Mucosa of descending colon (tissue), 3 donors: ENCODE results near the gene PTRH2. TPM values are rescaled to one million over a fixed set of nuclear protein-coding genes. Genes with fewer than 3 reads are reported as not detected.
"Not testable (repeated sequence)": the region's sequence is repeated elsewhere in the genome, so short reads cannot be mapped to it uniquely, and the experiment has no call there.

Source experiments
- ATAC-seq: fragments of 200-7000 bp; cut with Tn5 transposase; one replicate; pipeline ENCODE4 v1.9.1; 2020; ENCODE audit warnings: mild to moderate bottlenecking, moderate library complexity
- DNase-seq, 3 donors: peaks; one replicate each; pipeline ENCODE4 v3.0.0-alpha.2; 2020
- H3K36me3 ChIP-seq: fragments of 200-600 bp; one replicate; pipeline ENCODE4 v1.8.0; 2021; ENCODE audit warnings: low read depth, mild to moderate bottlenecking
- H3K4me1 ChIP-seq: fragments of 200-600 bp; one replicate; pipeline ENCODE4 v1.8.0; 2021; ENCODE audit warnings: low read depth, mild to moderate bottlenecking
- H3K4me3 ChIP-seq: fragments of 200-600 bp; one replicate; pipeline ENCODE4 v1.8.0; 2021; ENCODE audit warnings: mild to moderate bottlenecking
- H3K9me3 ChIP-seq: fragments of 200-600 bp; one replicate; pipeline ENCODE4 v1.8.0; 2021; ENCODE audit warnings: mild to moderate bottlenecking
- intact Hi-C, 2 donors: fragments of 100-400 bp; cut with DNase I in 1 of 2; cut with micrococcal nuclease in 1 of 2; formaldehyde crosslinking; loops; one replicate each; pipeline versions ENCODE4 v1.11.0 to v1.11.1; 2022; cut with DNase I, micrococcal nuclease
- long read RNA-seq, 2 donors: library from polyadenylated mRNA; unstranded; transcript quantifications; one replicate each; pipeline ENCODE4 v2.0.0, GENCODE V29; 2019 to 2021
- total RNA-seq, 3 donors: library from RNA; stranded (reverse); fragmentation: NEBNext Ultra II Directional in 2 of 3; extraction: Animal tissue kit (Norgen Biotek cat#: 25700) in 2 of 3; gene quantifications; one replicate each; pipeline versions ENCODE4 v1.2.1 to v1.2.4, GENCODE V29; 2021 to 2023
- TF ChIP-seq, protein P1 (sequence below): fragments of 200-600 bp; IDR thresholded peaks from one replicate; pipeline ENCODE4 v1.8.0; 2022; ENCODE audit warnings: antibody characterized with exemption, mild to moderate bottlenecking
- donor health status: DM: no; HTN: no; CAD: no; lungs with moderate emphysema.
- donor health status: DM: no; HTN: no; CAD: no.
- donor health status: DM: no; HTN: yes; CAD: no.

Gene PTRH2
- 10 to 100 TPM; 17.0 to 20.4 (median 20.2) TPM for total RNA-seq
- long read RNA-seq, donor 1, transcript PTRH2-201 (2 exons, 901 nt), result major isoform, 11 of 14 reads
- long read RNA-seq, donor 1, partial matches to known transcripts, result 0 of 14 reads
- long read RNA-seq, donor 1, other reads (novel, unspliced or antisense), result 2 of 14 reads
- long read RNA-seq, donor 2, full-length matches to known transcripts, result 20 of 21 reads
- long read RNA-seq, donor 2, partial matches to known transcripts, result 0 of 21 reads
- long read RNA-seq, donor 2, other reads (novel, unspliced or antisense), result 1 of 21 reads

DNA sequence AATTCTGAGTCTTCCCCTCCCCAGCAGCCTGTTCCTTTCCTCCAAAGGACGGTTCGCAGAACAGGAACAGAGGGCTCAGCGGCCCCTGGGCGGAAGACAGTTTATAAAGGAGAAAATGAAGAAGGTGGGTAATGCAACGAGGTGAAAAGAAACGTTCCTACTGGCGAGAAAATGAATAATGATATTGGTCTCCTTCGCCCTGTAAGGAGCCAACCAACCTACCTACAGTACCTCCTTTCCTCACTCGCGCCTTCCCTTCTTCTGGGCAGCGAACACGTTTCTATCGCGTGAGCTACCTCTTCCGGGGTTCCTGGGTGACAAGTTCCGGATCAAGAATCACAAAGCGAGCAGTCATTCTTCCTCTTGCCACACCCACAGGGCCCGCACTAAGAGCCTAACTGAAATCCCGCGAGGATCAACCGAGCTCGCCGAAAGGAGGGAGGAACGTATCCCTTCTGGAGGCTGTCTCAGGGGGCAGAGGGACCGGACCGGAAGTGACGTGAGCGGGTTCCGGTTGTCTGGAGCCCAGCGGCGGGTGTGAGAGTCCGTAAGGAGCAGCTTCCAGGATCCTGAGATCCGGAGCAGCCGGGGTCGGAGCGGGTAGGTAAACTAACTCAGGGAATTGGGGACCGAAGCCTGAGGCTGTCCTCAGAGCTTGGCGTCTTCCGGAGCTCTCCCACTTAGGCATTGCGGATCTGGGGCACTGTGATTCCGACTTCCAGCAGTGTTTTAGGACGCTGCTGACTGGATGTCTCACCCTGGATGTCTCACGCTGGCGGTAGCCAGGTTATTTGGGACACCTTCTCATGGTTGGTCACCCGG is at the start of gene PTRH2, which contains the start of gene VMP1:
PTRH2 (minus strand) TSS at position 282 of the 822 bp plus-strand sequence. CDS start 9,452 bp downstream, outside the sequence.
VMP1 (plus strand) TSS at position 506 of the 822 bp plus-strand sequence. CDS start 23,793 bp downstream, outside the sequence.
- H3K36me3 ChIP-seq, result no peaks in the 10 kb centered on the region
- peak; percentile 96 to 98 (median 98) for DNase-seq
- ATAC-seq, result peak; percentile 99
- intact Hi-C loops, result no loop called here
- TF ChIP-seq, protein P1, sequence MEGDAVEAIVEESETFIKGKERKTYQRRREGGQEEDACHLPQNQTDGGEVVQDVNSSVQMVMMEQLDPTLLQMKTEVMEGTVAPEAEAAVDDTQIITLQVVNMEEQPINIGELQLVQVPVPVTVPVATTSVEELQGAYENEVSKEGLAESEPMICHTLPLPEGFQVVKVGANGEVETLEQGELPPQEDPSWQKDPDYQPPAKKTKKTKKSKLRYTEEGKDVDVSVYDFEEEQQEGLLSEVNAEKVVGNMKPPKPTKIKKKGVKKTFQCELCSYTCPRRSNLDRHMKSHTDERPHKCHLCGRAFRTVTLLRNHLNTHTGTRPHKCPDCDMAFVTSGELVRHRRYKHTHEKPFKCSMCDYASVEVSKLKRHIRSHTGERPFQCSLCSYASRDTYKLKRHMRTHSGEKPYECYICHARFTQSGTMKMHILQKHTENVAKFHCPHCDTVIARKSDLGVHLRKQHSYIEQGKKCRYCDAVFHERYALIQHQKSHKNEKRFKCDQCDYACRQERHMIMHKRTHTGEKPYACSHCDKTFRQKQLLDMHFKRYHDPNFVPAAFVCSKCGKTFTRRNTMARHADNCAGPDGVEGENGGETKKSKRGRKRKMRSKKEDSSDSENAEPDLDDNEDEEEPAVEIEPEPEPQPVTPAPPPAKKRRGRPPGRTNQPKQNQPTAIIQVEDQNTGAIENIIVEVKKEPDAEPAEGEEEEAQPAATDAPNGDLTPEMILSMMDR, result no peak
- H3K9me3 ChIP-seq, result no peaks in the 10 kb centered on the region
- H3K4me1 ChIP-seq, result peaks cover 23% of the 10 kb centered on the region
- H3K4me3 ChIP-seq, result peak within 1 kb of the TSS; percentile 41

DNA sequence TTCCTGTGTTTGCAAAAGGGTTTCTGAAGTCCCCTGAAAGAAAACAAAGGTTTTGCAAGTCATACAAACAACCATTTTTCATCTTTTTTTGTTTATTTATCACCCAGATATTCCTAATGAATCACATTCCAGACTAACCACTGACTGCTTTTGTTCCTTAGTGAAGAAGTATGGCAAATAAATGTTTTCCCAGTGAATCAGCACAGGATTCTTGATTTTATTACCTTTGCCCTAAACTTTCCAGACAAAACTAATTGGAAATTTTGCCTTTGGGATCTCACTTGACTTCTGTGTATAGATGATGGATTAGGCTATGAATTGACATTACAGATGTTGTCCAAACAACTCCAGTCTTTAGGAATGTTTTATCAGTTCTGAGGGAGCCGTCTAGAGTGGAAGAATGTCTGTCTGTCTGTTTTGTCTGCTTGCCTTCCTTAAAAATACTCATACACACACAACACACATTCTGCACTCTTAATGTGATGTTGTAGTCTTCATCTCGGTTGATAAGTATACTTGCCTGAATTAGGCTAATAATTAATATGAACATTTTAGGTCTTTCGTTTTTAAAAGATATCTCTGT is 49.1 kb upstream of the PTRH2 start:
- ATAC-seq, result no peak
- Histone ChIP-seq H3K36me3 (no peaks in the 10 kb centered on the region), H3K4me1 (peaks cover 11% of the 10 kb centered on the region), H3K4me3 (no peak overlapping the region), H3K9me3 (peaks cover 4% of the 10 kb centered on the region)
- DNase-seq, result no peak
- intact Hi-C loops, result no loop called here
- TF ChIP-seq, protein P1, result no peak

DNA sequence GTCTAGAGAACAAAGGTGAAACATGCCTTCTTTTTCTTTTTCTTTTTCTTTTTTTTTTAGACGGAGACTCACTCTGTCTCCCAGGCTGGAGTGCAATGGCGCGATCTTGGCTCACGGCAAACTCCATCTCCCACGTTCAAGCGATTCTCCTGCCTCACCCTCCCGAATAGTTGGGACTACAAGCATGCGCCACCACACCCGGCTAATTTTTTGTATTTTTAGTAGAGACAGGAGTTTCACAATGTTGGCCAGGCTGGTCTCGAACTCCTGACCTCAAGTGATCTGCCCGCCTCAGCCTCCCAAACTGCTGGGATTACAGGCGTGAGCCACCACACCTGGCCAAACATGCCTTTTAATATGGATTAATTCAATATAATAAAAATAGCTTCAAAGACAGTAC is 47.8 kb upstream of the PTRH2 start:
- H3K4me3 ChIP-seq, intact Hi-C loops, H3K9me3 ChIP-seq, H3K36me3 ChIP-seq, DNase-seq, ATAC-seq: not testable (repeated sequence)
- H3K4me1 ChIP-seq, result peaks cover 11% of the 10 kb centered on the region

DNA sequence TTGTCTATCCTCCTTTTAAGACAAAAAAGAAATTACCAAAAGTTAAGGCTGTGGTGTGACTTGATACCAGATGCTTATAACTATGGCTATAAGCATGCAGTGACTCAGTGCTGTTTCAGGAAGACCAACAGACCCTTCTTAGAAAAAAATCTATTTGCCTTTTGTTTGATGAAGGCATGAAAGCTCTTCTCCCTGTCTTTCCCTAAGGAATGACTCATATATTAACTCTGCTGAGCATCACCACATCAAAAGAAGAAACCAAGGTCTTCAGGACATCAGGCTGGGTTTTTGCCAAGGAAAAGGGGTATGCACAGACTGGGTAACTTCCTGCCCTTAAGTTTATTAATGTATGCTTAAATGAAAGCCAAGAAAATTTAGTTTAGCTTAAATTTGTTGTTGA is 47.3 kb upstream of the PTRH2 start:
- H3K36me3 ChIP-seq, result no peaks in the 10 kb centered on the region
- H3K4me3 ChIP-seq, result no peak overlapping the region
- TF ChIP-seq, protein P1, result no peak
- peaks cover 4% of the 10 kb centered on the region for H3K9me3 ChIP-seq
- DNase-seq, result no peak
- H3K4me1 ChIP-seq, result peaks cover 11% of the 10 kb centered on the region
- peak; percentile 64 for ATAC-seq
- intact Hi-C loops, result no loop called here

DNA sequence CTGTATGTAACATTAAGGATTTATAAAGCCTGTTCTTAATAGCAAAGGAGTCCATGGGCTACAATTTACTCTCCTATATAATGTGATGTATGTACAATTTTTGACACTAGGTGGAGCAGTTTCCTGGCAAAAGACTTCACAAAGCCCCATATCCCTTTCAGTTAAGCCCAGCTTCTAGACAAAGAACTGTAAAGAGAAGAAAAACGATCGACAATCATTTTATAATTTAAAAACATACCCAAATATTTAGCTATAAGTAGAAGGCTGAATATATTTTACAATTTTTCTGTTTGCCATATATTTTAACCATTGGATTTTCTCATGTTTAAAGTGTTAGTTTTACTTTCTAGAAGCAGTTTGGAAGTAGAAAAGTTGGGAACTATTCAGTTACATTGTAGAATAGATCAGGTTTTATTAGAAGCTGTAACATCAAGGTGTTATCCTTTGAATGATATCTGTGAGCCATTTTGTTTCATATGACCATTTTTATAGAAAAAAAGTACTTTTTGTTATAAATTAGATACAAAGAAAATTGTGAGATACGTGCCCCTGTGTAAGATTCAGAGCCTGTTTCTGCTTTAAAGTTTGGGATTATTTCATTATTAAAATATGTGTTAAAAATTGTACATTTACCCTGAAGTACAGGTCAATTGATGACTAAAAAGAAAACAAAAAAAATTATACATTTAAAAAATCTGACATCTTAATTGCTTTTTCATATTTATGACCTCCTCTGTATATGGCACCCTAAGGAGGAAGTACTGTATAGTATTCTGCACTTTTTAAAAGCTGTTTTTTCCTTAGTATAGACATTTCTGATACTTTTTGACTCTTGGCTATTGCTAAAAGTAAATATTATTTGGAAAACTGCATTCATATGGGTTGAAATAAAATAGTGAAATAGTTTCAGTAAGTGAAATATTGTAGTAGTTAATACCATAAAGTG is 46.6 kb upstream of the PTRH2 start:
- TF ChIP-seq, protein P1, result peak; percentile 44
- DNase-seq (peak in 1 of 3 donors; percentile 69), ATAC-seq (peak; percentile 92)
- Histone ChIP-seq H3K4me1 (peaks cover 11% of the 10 kb centered on the region), H3K4me3 (no peak overlapping the region), H3K36me3 (no peaks in the 10 kb centered on the region), H3K9me3 (no peaks in the 10 kb centered on the region)
- intact Hi-C loops, result loop anchor here in 1 of 2 donors (2.0 kb wide), 1 partner anchor 105 kb away; no protein-coding TSS in a partner anchor
